B cell (primary cell): ENCODE results near the gene TTC39C. TPM values are rescaled to one million over a fixed set of nuclear protein-coding genes. Genes with fewer than 3 reads are reported as not detected.

Experiments
- ATAC-seq: fragments of 200-7000 bp; cut with Tn5 transposase; one replicate; pipeline ENCODE4 v1.10.0; 2021; ENCODE audit warnings: low read depth, mild to moderate bottlenecking, moderate number of reproducible peaks, moderate library complexity
- CTCF ChIA-PET: fragments of 350-600 bp; sonication (Branson Sonifier 250); formaldehyde crosslinking; loops from one replicate; lab custom pipeline; 2021; ENCODE audit warnings: antibody characterized with exemption, inconsistent platforms; lab: Charles Lee
- POLR2A ChIA-PET: fragments of 350-600 bp; sonication (Branson Sonifier 250); formaldehyde crosslinking; loops from one replicate; lab custom pipeline; 2021; ENCODE audit warnings: antibody characterized with exemption; lab: Charles Lee
- DNase-seq: peaks from one replicate; pipeline ENCODE4 v3.0.0; 2013
- H2AFZ ChIP-seq: 2 replicates; pipeline ENCODE4 v1.6.1; 2012; ENCODE audit warnings: mild to moderate bottlenecking, low read depth, low read length; ENCODE audit not compliant: insufficient read depth, poor library complexity, severe bottlenecking
- H3K27ac ChIP-seq, 2 donors: 1 replicate in 1 of 2; 2 replicates in 1 of 2; pipeline ENCODE4 v1.5.1; 2012 to 2013; ENCODE audit warnings: low read length in 2 of 2, mild to moderate bottlenecking in 2 of 2, moderate library complexity in 1 of 2
- H3K27me3 ChIP-seq, 4 experiments: fragments of 200-600 bp in 1 of 4; sonication (generic) in 1 of 4; replicated peaks in 1 of 4; 1 replicate in 2 of 4; 2 replicates in 2 of 4; pipeline versions ENCODE4 v1.6.1 to v1.7.0; 2013 to 2016; ENCODE audit warnings: low read length in 3 of 4, mild to moderate bottlenecking in 2 of 4, mixed read lengths in 1 of 4, moderate library complexity in 1 of 4; ENCODE audit not compliant: insufficient read depth in 4 of 4, control insufficient read depth in 3 of 4; ENCODE audit errors: control extremely low read depth in 1 of 4
- H3K36me3 ChIP-seq, 2 experiments: replicated peaks in 1 of 2; 1 replicate in 1 of 2; 2 replicates in 1 of 2; pipeline versions ENCODE4 v1.6.1 to v1.7.1; 2013; ENCODE audit warnings: low read length in 1 of 2; ENCODE audit not compliant: insufficient read depth in 2 of 2, control insufficient read depth in 1 of 2; ENCODE audit errors: control extremely low read depth in 1 of 2, extremely low read depth in 1 of 2
- H3K4me1 ChIP-seq, 2 donors: fragments of 200-600 bp in 1 of 2; sonication (generic) in 1 of 2; 1 replicate in 1 of 2; 2 replicates in 1 of 2; pipeline versions ENCODE4 v1.5.1 to v1.6.1; 2013 to 2017; ENCODE audit warnings: low read length in 2 of 2; ENCODE audit not compliant: control insufficient read depth in 2 of 2, insufficient read depth in 2 of 2
- H3K4me2 ChIP-seq: replicated peaks from 2 replicates; pipeline ENCODE3; 2012; ENCODE audit warnings: mild to moderate bottlenecking, low read depth, low read length; ENCODE audit not compliant: poor library complexity, severe bottlenecking
- H3K4me3 ChIP-seq, 5 experiments: fragments of 200-600 bp in 1 of 5; sonication (generic) in 1 of 5; 1 replicate in 3 of 5; 2 replicates in 2 of 5; pipeline versions ENCODE4 v1.5.1 to v1.7.0; 2011 to 2016; ENCODE audit warnings: low read length in 4 of 5, mild to moderate bottlenecking in 4 of 5, low read depth in 2 of 5, control low read depth in 1 of 5, moderate library complexity in 1 of 5; ENCODE audit not compliant: insufficient read depth in 1 of 5; ENCODE audit errors: control extremely low read depth in 1 of 5, extremely low read depth in 1 of 5
- H3K79me2 ChIP-seq: fragments of 200-600 bp; sonication (generic); one replicate; pipeline ENCODE4 v1.6.0; 2016; ENCODE audit warnings: low read length; ENCODE audit not compliant: control insufficient read depth, insufficient read depth
- H3K9ac ChIP-seq: fragments of 200-600 bp; sonication (generic); 2 replicates; pipeline ENCODE4 v1.6.1; 2017; ENCODE audit warnings: mild to moderate bottlenecking, low read length, moderate library complexity
- H3K9me3 ChIP-seq, 3 donors: one replicate each; pipeline versions ENCODE4 v1.6.1 to v1.7.1; 2013; ENCODE audit warnings: low read length in 2 of 3; ENCODE audit not compliant: control insufficient read depth in 2 of 3, insufficient read depth in 1 of 3; ENCODE audit errors: control extremely low read depth in 1 of 3
- H4K20me1 ChIP-seq: 2 replicates; pipeline ENCODE4 v1.6.0; 2012; ENCODE audit warnings: mild to moderate bottlenecking, low read length; ENCODE audit not compliant: insufficient read depth, control insufficient read depth, poor library complexity, severe bottlenecking
- H3K27ac Mint-ChIP-seq: one replicate; pipeline ENCODE4 v1.8.0; 2021; ENCODE audit warnings: mixed read lengths
- H3K27me3 Mint-ChIP-seq: one replicate; pipeline ENCODE4 v1.8.0; 2021; ENCODE audit warnings: mixed read lengths
- H3K4me1 Mint-ChIP-seq: one replicate; pipeline ENCODE4 v1.8.0; 2021; ENCODE audit warnings: mixed read lengths
- H3K4me3 Mint-ChIP-seq: one replicate; pipeline ENCODE4 v1.8.0; 2021; ENCODE audit warnings: mixed read lengths
- H3K9me3 Mint-ChIP-seq: one replicate; pipeline ENCODE4 v1.8.0; 2022; ENCODE audit warnings: mixed read lengths; ENCODE audit not compliant: insufficient read depth
- CTCF ChIP-seq: fragments of 200-600 bp; IDR thresholded peaks from one replicate; pipeline ENCODE4 v1.8.0; 2022; ENCODE audit warnings: antibody characterized with exemption, mild to moderate bottlenecking
- EZH2 ChIP-seq: IDR thresholded peaks from 2 replicates; pipeline ENCODE4 v1.6.1; 2012; ENCODE audit warnings: borderline replicate concordance, low read depth, mild to moderate bottlenecking, moderate library complexity, low read length; ENCODE audit not compliant: insufficient read depth, poor library complexity, severe bottlenecking
- WGBS: methylation state at CpG from one replicate; pipeline ENCODE4 v1.1.5; 2013; ENCODE audit warnings: missing lambda C conversion rate; ENCODE audit not compliant: insufficient coverage; 5-methylcytosine and 5-hydroxymethylcytosine counted together
- intact Hi-C: fragments of 100-400 bp; cut with micrococcal nuclease; formaldehyde crosslinking; loops from one replicate; pipeline ENCODE4 v1.10.0; 2022
- polyA plus RNA-seq: library from polyadenylated mRNA; depleted of rRNA; stranded (reverse); fragments of >200 nt; gene quantifications from 2 replicates; pipeline ENCODE4 v1.2.3, GENCODE V29; 2012
- total RNA-seq, 2 donors: library from RNA; stranded (reverse); fragments of 120-200 nt in 1 of 2; gene quantifications; 1 replicate in 1 of 2; 2 replicates in 1 of 2; pipeline versions ENCODE4 v1.2.3 to v1.2.4, GENCODE V29; 2013 to 2022

Gene TTC39C
- total and polyA plus RNA-seq, 2 donors (not counting 1 experiment from before 2014, with no cell fraction given), result 22.3 to 44.3 TPM

- WGBS, result 100% methylated on average over 2 of the region's 3 CpGs
- Histone ChIP-seq H2AFZ (no peak overlapping the region), H3K36me3 (peaks cover 13 to 68% of the 10 kb centered on the region in 2 experiments), H3K9ac (no peak overlapping the region), H3K4me1 (no peaks in the 10 kb centered on the region), H3K4me3 (no peak overlapping the region), H3K79me2 (no peaks in the 10 kb centered on the region), H4K20me1 (no peaks in the 10 kb centered on the region), H3K27me3 (no peaks in the 10 kb centered on the region), H3K9me3 (no peaks in the 10 kb centered on the region), H3K27ac (no peak overlapping the region), H3K4me2 (no peak overlapping the region)
- no peak for DNase-seq
- intact Hi-C loops, result no loop called here
- H3K27me3 Mint-ChIP-seq, result no peaks in the 10 kb centered on the region
- POLR2A ChIA-PET, result no interaction called here
- H3K27ac Mint-ChIP-seq, result no peak overlapping the region
- TF ChIP-seq EZH2 (no peak), CTCF (no peak)
- no peak overlapping the region for H3K4me3 Mint-ChIP-seq
- CTCF ChIA-PET, result no interaction called here
- ATAC-seq, result no peak
- no peaks in the 10 kb centered on the region for H3K4me1 Mint-ChIP-seq
- H3K9me3 Mint-ChIP-seq, result no peaks in the 10 kb centered on the region
Observed at GRCh38 chr18:24126155-24126961, 111.8 kb downstream of the TTC39C start.

GRCh38 chr18:24127735-24128134, 113.2 kb downstream of the TTC39C start:
- Histone ChIP-seq H3K9ac (no peak overlapping the region), H2AFZ (no peak overlapping the region), H3K4me2 (no peak overlapping the region), H3K36me3 (peaks cover 17 to 68% of the 10 kb centered on the region in 2 experiments), H3K4me1 (no peaks in the 10 kb centered on the region), H3K27me3 (no peaks in the 10 kb centered on the region), H3K9me3 (no peaks in the 10 kb centered on the region), H3K4me3 (no peak overlapping the region), H3K27ac (no peak overlapping the region), H4K20me1 (no peaks in the 10 kb centered on the region), H3K79me2 (no peaks in the 10 kb centered on the region)
- no peak for DNase-seq
- H3K9me3 Mint-ChIP-seq, result no peaks in the 10 kb centered on the region
- no peak overlapping the region for H3K27ac Mint-ChIP-seq
- no peak for ATAC-seq
- no peaks in the 10 kb centered on the region for H3K27me3 Mint-ChIP-seq
- H3K4me3 Mint-ChIP-seq, result no peak overlapping the region
- 83% methylated on average over 1 of the region's 3 CpGs for WGBS
- ChIA-PET CTCF (interaction anchor here (1.9 kb wide), 1 partner anchor 9 kb away, joined by 9 read pairs; no protein-coding TSS in a partner anchor), POLR2A (no interaction called here)
- TF ChIP-seq CTCF (no peak), EZH2 (no peak)
- intact Hi-C loops, result no loop called here
- no peaks in the 10 kb centered on the region for H3K4me1 Mint-ChIP-seq
